GM19397 (cell line): ENCODE results near the gene TEX28.
"Not testable (repeated sequence)": the region's sequence is repeated elsewhere in the genome, so short reads cannot be mapped to it uniquely, and the experiment has no call there.

Experiments
- ATAC-seq: cut with Tn5 transposase; IDR thresholded peaks from one replicate; pipeline ENCODE4 v1.9.1; 2021; ENCODE audit warnings: mild to moderate bottlenecking, moderate library complexity; ENCODE audit not compliant: unreplicated experiment

The TEX28 gene, protein sequence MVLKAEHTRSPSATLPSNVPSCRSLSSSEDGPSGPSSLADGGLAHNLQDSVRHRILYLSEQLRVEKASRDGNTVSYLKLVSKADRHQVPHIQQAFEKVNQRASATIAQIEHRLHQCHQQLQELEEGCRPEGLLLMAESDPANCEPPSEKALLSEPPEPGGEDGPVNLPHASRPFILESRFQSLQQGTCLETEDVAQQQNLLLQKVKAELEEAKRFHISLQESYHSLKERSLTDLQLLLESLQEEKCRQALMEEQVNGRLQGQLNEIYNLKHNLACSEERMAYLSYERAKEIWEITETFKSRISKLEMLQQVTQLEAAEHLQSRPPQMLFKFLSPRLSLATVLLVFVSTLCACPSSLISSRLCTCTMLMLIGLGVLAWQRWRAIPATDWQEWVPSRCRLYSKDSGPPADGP

DNA sequence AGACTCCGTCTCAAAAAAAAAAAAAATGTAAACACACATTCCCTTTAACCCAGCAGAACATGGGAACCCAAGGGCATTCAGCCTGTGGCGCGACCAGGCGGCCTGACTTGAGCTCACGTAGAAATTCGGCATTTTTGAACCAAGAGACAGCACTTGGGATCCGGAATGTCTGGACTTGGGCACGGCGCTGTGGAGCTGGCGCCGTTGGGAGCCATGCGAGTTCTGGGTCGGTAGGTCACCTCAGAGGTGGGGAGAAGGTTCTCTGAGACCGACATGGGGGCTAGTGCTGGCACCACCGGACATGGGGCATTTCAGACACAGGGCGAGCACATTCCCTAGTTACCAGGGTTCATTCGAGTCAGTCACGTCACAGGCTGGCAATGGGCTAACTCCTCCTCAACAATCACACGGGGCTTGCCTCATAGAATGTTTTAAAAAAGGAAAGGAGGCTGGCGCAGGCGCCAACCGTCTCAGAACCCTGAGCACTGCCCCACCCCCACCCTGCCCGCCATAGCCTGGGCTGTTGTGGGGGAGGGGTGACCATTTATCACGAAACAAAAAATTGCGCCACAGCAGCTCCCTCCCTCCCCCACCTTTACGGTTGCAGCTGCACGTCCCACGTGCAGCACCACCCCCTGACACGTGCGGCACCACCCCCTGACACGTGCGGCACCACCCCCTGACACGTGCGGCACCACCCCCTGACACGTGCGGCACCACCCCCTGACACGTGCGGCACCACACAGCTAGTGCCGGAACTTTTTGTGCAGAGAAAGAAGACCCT lies at the start of gene TEX28:
Gene TEX28 (minus strand): TSS at position 334 of the 784 bp plus-strand sequence. CDS start 3,007 bp downstream, outside the sequence.
- no peak for ATAC-seq

DNA sequence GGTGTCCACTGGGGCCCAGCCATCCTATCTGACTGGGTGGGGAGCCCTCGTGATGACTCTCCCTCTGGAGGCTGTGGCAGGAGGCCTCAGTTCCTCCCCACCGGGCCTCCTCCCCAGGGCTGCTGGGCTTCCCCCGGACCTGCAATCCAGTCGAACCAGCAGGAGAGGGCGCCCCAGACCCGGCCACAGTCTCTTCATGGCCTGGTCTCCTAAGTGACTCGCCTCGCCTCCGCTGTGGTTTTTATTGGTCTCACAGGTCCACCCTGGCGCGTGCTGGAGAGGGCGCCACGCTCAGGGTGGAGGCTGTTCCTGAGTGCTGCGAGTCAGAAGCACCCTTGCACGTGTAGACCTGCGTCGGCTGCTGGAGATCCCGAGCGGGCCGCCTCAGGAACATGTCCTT lies 48.7 kb upstream of the TEX28 start:
- ATAC-seq = not testable (repeated sequence)

DNA sequence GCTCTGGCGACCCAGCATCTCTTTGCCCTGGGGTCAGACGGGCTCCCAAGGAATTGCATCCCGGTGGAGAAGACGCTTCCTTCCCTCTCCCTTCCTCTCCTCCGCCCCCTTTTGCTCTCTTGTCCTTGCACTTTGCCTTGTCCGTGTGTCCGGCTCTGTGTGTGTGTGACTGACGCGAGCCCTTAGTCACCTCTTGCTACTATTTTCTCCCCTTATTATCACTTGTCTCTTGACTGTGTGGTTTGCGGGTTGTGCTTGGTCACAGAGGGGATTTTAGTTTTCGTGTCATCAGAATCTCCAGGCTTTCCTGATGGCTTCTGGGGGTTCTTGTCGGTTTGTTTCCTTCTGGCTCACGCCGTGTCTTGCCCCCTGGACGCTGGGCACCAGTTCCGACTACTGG lies 48.1 kb upstream of the TEX28 start:
- ATAC-seq = not testable (repeated sequence)

DNA sequence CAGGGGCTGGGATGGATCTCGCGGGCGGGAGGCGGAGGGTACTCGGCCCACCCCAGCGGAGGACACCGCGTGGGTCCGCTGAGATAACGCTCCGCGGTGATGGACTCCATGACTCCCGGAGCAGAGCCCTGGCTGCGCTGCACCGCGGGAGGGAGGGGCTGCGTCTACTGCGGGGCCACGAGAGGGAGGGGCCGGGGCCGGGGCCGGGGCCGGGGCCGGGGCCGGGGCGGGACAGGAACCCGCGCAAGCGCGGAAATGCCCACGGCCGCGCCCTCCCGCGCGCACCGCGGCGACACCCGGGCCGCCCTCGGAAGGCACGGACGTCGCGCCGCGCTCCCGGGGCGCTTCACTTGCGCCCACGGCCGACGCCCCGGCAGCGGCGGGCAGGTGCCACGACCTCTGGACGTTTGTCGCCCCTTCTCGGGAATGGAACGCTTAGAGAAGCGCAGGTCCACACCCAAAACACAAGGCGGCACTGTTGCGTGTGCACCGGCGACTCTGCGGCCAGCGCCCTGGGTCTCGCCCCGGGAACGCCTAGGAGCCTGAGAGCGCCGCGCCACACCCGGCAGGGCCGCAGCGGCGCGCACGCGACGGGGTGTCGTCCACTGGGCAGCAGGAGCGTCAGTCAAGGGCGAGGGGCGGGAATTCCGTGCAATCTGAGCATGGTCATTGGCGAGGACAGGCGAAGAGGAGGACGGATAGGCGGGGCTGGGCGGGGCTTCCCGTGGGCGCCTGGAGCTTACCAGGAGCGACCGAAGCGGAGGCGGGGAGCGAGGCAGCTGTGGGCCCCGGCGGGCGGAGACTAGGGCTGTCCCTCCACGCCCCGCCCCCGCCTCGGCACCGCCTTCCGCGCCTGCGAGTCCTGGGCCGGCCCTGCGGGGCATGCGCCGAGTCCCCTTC lies 46.7 kb upstream of the TEX28 start:
- ATAC-seq = peak; percentile 71

DNA sequence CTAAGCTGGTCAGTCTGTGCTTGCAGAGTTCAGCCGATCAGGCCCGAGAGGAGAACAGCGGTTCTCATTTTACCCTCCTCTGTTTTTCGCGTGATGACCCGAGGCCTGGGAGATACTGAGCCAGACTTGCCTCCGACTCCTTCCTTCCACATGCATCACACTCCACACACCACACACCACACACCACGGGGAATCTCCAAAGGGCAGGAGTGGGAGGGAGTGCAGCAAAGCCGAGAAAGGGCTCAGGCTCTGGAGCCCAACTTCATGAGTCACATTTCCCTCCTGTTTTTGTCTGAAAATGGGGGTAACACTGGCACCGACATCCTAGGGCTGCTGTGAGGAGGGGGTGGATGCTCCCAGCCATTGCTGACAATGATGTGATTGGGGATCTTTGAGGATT lies 39.6 kb upstream of the TEX28 start:
- ATAC-seq = no peak

DNA sequence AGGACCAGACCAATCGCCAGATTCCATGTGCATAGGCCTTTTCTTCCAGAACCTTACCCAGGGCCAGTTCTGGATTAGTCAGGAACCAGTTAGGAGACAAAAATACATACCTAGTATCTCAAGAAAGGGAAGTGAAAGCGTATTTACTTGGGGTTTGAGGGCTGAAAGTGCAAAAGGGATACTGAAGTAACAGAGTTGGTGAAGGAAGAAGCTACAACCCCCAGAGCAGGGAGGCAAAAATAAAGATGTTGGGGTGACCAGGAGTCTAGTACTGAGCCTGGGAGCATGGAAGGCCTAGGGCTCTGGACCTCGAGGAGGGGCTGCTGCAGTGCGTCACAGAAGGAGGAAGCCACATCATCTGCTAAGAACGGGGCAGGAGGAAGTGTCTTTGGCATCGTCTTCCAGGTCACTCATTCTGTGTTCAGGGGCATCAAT lies 38.9 kb upstream of the TEX28 start:
- no peak for ATAC-seq

DNA sequence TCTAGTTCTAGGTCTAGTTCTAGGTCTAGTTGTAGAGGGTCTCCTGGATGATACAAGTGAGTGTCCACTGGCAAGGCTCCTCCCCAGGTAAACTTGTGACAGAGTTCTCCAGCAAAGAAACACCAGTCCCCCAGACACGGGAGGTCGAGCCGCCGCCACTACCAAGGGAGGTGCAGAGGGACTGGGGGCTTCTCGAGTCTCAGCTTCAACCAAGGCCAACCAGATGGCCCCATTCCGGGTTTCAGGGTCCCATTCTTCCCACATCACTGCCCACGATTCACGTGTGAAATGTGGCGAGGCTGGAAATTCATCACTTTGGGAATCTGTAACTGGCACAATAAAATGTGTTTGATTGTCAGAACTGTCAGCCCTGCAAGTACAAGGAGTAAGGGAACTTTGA lies 38.2 kb upstream of the TEX28 start:
- ATAC-seq = no peak

DNA sequence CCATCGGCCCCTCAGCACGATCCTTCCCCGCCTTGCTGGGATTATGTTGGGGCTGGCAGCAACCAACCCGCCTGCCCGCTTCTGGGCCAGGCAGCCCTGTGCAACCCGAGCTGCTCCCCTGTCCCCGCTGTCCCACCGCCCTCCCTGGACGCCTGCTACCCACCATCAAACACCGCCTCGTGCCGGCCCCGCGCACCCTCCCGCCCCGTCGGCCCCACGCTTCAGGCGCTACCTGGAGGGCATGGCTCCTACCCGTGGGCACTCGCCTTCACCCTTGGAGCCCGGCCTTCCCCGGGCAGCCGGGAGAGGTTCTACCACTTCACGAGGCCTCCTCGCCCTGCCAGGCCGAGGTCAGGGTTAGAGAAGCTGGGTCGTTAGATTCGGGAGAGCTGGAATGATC lies 37.6 kb upstream of the TEX28 start:
- no peak for ATAC-seq

DNA sequence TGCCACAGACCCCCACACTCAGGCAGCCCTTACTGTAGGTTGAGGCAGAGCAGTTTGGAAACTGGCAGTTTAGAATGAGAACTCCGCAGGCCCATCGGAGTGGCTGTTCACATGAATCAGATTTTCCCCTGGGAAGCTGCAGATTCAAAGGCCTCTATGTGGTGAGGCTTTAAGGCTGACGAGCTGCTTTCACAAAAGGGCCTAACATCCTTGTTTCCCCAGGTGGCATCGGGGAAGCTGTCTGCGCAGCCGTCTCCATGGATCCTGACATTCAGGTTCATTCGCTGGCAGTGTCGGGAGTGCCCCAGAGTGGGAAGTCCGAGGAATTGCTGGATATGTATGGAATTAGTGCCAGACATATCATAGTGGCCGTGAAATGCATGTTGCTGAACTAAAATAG lies 34.4 kb upstream of the TEX28 start:
- no peak for ATAC-seq

DNA sequence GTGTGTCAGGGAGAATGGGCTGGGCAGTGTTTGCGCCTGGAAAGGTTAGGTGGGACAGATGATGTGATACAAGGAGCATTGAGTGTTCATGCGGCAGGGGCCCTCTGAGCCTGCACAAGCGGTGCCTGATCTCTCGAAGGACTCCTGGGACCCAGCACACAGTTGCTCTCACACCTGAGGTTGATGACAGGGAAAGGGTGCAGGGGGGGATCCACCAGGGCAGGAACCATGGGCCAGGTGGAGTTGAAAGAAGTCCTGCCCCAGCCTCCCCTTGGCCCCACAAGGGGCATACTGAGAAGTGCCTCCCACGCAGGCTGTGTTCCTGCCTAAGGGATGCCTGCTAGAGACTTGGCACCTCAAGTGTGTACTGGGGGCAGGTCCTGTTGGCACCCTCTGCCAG lies 33.7 kb upstream of the TEX28 start:
- no peak for ATAC-seq

DNA sequence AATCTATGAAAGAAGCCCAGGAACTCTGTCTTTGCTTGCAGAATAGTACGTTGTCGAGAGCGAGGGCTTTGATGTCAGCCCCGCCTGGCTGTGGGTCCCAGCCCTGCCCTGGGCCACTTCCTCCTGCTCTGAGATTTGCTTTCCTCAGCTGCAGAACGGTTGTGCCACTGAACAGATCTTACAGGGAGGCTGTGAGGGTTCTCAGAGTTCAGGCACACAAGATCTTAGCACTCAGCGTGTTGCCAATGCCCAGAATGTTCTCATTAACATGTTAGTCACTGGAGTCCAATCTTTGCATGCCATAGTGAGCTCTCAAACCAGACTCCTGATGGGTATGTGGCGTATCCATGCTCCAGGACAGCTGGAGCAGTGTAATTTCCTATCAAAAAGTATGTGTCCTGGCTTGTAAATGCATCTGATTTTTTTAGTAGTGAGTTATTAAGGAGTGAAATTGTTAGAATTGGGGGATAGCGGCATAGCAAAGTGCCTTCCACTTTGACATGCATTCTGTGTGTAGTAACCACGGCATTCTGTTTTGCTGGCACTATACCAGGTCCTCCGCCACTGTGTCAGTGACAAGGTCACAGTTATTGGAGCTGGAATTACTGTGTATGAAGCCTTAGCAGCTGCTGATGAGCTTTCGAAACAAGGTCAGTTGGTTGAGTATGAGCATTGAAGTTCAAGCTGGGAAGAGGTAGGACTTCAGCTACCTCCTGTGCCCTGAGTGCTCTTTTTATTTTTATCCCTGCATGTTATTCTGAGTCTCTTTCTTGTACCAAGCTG lies 32.3 kb upstream of the TEX28 start:
- no peak for ATAC-seq

DNA sequence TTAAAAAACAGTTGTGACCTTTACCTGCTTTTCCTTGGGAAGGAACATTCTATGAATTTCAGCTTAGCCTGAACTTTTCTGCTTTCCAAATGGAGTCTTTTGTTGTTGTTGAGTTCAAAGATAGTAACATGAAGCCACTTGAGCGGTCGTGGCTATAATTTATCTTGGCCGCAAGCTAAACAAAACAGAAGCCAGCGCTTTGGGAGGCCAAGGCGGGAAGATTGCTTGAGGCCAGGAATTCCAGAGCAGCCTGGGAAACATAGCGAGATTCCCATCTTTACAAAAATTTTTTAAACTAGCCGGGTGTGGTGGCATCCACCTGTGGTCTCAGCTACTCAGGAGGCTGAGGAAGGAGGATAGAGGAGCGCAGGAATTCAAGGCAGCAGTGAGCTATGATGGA lies 30.6 kb upstream of the TEX28 start:
- no peak for ATAC-seq

DNA sequence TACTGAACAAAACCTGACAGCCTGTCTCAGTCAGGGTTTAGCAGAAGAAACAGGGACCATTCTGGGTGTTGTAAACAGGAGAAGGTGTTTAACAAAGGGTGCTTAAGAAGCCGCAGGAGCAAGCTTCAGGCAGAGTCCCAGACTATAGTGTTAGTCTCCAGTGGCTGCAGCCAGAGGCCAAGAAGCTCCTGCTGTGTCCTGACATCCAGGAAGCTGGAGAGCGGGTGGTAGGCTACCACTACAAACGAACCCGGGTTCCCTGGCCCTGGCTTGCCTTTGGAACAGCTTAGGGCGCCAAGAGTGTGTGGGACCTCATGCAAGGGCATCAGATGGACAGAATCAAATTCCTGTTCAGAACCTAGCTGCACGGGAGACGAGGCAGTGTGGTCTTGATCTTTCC lies 28.6 kb upstream of the TEX28 start:
- no peak for ATAC-seq

DNA sequence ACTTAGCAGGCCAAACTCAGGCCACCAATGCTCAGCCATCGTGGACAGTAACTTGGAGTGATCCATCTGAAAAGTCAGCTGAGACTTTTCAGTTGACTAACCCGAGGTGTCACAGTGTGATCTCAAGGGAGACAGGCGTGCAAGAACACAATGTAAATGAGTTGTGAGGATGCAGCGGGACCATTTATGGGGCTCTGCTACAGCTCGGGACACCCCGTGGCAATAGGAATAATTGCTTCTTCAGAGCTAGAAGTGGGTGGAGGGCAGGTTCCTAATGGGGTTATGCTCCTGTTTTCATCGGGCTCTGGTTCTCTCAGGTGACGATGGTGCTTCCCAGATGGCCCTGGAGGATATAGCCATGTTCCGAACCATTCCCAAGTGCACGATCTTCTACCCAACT lies 28.0 kb upstream of the TEX28 start:
- no peak for ATAC-seq

DNA sequence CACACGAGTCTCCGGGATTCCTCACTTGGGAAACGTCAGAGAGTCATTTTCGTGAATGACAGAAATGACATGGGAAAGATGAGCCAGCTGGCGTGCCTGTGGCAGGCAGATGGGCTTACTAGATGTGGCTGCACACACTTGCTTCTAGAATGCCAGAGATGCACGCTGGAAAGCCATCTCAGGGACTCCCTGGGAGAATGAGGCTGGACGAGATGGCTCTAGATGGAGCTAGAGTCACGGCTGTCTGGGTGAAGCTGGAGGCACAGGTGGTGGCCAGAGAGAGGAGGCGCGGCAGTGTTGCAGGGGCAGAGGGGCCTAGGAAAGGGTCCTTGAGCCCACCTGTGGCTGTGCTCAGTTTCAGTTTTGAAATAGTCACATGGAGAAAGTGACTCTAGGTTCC lies 26.7 kb upstream of the TEX28 start:
- ATAC-seq = no peak

DNA sequence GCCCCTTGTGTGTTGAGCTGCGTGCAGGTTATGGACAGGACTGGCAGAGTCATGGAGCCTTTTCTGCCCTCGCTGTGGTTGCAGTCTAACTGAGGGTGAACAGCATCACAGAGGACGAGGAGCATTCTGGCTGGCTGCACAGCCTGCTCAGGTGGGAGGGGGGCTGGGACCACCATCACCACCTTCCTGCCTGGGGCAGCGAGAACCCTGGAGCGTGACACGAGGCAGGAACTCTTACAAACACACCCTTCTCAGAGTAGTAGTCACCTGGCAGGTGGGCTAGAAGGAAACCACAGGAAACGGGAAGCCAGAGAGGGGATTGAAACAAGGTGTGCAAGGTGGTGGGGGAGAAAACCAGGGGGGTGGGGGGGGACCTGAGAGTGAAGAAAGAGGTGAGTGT lies 26.2 kb upstream of the TEX28 start:
- no peak for ATAC-seq

DNA sequence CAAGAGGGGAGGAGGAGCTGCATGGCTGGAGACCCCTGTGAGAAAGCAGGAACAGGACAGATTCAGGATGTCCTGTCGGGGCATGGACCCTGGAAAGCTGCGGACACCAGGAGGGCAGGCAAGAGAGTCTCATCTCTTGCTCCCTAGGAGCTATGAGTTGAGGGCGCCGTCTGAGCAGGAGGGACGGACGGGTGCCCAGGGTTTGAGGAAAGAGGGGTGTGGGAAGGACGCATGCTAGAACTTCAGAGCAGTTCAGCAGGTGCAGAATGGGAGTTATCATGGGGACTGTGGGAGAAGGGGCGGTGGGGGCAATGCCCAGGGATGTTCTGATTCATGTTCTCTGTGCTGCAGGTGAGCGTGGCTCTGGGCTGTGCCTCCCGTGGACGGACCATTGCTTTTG lies 25.5 kb upstream of the TEX28 start:
- no peak for ATAC-seq

DNA sequence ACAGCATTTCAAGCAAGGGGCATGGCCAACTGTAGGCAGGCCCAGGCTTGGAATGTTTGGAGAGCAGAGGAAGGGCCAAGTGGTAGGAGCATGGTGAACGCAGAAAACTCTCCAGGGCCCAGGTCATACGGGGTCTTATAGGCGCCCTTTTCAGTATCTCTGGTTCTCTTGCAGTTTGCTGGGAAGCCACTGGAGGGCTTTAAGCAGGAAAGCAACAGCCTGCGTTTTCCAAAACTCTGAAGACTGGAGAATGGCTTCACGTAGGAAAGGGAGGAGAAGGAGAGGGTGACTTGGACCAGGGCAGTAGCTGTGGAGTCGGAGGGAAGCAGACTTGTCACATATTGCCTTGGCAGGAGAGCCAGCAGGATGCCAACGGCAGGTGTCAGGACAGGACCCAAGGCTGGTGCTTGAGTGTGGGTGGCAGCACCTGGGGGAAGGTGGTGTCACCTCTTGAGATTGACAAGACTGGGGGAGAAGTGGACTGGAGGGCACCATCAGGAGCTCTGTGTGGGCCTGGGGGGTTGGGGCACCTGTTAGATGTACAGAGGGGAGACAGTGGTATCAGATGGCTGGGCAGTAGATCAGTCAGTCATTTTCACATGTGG lies 22.6 kb upstream of the TEX28 start:
- ATAC-seq = no peak

DNA sequence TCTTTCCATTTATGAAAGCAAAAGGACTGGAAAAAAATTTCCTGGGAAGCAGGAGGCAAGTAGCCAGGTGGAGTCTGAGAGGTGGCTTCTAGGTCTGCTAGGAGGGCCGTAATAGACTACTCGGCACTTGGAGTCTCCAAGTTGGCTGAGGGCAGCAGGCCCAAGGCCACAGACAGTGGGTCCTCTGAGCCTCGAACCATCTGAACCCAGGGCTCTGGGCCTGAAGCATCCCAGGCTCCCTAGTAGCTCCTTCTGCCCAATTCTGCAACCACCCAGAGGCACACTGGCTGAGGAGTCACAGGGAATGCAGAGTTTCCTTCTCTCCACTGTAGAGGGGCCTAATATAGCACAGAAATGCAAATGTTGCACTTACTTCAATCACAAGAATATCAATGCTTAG lies 20.5 kb upstream of the TEX28 start:
- no peak for ATAC-seq

DNA sequence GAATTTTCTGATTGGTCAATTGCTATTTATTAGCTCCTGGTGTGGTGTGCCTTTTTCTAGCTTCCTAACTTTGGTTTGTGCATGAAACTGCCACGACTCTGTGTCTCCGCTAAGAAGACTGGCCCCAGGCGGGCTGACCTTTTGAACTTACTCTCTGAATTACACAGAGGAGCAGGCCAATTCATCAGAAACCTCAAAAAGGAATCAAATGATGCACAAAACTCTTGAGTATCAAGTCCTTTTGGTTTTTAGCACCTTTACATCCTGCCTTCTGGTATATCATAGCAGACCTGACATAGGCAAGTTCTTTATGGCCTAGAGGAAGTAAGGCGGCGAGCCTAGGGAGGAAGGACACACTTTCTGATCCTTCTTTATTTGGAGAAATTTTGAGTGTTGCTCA lies 18.2 kb upstream of the TEX28 start:
- no peak for ATAC-seq
